ENCODE data around the gene RNU5B-1. TPM values are rescaled to one million over a fixed set of nuclear protein-coding genes. Genes with fewer than 3 reads are reported as not detected.

The RNU5B-1 gene
- total RNA-seq, 1 experiment from 2014 or later, result not detected

DNA sequence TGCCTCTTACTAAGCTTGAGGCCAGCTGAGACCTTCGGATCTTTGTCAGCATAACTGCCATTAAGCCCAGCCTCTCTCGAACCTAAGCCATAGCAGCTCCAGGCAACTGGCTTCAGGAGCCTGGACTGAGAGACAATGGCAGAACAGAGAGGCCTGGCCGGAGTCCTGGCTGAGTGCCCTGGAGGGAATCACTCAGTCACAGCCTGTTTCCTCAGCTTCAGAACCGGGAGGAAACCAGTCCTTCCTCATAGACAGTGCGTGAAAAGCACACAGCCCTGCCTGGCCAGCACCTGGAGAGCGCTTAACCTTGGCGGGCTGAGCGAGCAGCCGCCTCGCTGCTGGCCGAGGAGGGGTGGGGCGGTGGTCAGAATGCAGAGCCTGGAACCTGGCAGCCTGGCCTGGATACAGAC lies 21.6 kb downstream of the RNU5B-1 start:
- ChIA-PET CTCF (no interaction called here), POLR2A (ENCODE audit: low non-redundant PET) (interaction anchor here (0.7 to 1.1 kb wide), 2 partner anchors 32 to 62 kb away, joined by 3 to 6 read pairs; no protein-coding TSS in a partner anchor)
- H3K36me3 ChIP-seq (ENCODE audit: insufficient read depth, low read length, poor library complexity, severe bottlenecking), result no peaks in the 10 kb centered on the region
- TF ChIP-seq, protein P1, sequence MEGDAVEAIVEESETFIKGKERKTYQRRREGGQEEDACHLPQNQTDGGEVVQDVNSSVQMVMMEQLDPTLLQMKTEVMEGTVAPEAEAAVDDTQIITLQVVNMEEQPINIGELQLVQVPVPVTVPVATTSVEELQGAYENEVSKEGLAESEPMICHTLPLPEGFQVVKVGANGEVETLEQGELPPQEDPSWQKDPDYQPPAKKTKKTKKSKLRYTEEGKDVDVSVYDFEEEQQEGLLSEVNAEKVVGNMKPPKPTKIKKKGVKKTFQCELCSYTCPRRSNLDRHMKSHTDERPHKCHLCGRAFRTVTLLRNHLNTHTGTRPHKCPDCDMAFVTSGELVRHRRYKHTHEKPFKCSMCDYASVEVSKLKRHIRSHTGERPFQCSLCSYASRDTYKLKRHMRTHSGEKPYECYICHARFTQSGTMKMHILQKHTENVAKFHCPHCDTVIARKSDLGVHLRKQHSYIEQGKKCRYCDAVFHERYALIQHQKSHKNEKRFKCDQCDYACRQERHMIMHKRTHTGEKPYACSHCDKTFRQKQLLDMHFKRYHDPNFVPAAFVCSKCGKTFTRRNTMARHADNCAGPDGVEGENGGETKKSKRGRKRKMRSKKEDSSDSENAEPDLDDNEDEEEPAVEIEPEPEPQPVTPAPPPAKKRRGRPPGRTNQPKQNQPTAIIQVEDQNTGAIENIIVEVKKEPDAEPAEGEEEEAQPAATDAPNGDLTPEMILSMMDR (conservative IDR thresholded peaks at IDR 0.05; ENCODE audit: low read depth, low read length), result no peak
- no peak for TF ChIP-seq EZH2 (IDR thresholded peaks at IDR 0.05; ENCODE audit: borderline replicate concordance, low read depth, low read length, poor library complexity, severe bottlenecking)
- no peak for DNase-seq (ENCODE audit: low spot score)
- no peak overlapping the region for H3K27ac ChIP-seq (ENCODE audit: low read depth, low read length, poor library complexity, severe bottlenecking)
- H3K27me3 ChIP-seq (replicated peaks; ENCODE audit: insufficient read depth, low read depth, low read length, poor library complexity), result no peaks in the 10 kb centered on the region
- no peaks in the 10 kb centered on the region for H3K9me3 ChIP-seq (ENCODE audit: low read depth, low read length, poor library complexity, severe bottlenecking)
- BruUV-seq (replicated peaks), result no TSS peak
- no peaks in the 10 kb centered on the region for H3K4me1 ChIP-seq (ENCODE audit: insufficient read depth, low read length, poor library complexity, severe bottlenecking)
- H3K4me3 ChIP-seq (ENCODE audit: low read depth, low read length, poor library complexity, severe bottlenecking), result no peak overlapping the region
- intact Hi-C loops (cut with micrococcal nuclease; ENCODE audit: unreplicated experiment), result no loop called here

DNA sequence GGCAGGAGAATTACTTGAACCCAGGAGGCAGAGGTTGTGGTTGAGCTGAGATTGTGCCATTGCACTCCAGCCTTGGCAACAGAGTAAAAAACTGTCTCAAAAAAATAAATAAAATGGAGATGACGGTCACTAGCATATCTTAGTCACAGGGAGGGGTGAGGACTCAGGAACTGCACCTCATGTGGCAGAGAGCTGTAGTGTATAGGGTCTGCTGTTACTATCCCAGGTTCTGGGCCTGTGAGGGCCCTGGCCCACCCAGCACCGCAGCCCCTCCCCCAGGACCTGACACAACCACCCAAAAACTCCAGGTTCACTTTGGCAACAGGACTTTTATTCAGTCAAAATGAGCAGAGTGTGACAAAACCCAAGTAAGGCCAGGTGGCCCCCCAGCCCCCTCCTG lies 22.3 kb downstream of the RNU5B-1 start:
- no peaks in the 10 kb centered on the region for H3K4me1 ChIP-seq (ENCODE audit: insufficient read depth, low read length, poor library complexity, severe bottlenecking)

DNA sequence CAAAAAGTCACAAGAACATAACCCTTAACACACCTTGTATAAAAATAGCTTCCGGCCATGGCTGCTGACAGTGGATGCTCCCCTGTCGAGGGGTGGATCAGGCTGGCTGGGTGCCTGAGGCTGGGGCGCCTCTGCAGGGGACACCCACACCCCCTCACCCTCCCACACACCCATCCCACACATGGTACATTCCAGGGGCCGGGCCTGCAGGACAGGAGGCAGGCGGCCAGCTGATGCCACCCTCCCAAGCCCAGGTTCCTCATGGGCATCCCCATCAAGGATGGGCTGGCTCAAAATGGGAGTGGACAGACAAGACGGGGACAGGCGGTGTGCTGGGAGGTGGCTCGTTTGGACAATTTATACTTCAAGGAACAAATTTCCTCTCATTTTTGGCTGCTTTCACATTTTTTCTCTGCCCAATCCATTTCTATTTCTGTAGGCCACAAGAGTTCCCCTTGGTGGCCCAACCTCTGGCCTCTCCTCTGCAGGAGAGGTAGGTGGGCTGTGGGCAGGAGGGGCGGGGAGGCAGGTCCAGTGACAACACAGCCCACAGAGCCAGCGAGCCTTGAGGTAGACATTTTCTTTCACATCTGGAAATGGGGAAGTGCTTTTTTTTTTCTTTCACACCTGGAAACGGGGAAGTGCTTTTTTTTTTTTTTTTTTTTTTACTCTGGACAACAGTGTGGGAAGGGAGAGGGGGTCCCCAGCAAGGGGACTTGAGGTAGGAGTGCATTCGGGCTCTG lies 23.3 kb downstream of the RNU5B-1 start:
- ChIA-PET POLR2A (ENCODE audit: low non-redundant PET) (no interaction called here), CTCF (no interaction called here)
- no TSS peak for BruUV-seq (replicated peaks)
- H3K27ac ChIP-seq (ENCODE audit: low read depth, low read length, poor library complexity, severe bottlenecking), result no peak overlapping the region
- intact Hi-C loops (cut with micrococcal nuclease; ENCODE audit: unreplicated experiment), result no loop called here
- no peaks in the 10 kb centered on the region for H3K4me1 ChIP-seq (ENCODE audit: insufficient read depth, low read length, poor library complexity, severe bottlenecking)
- no peaks in the 10 kb centered on the region for H3K27me3 ChIP-seq (replicated peaks; ENCODE audit: insufficient read depth, low read depth, low read length, poor library complexity)
- no peaks in the 10 kb centered on the region for H3K36me3 ChIP-seq (ENCODE audit: insufficient read depth, low read length, poor library complexity, severe bottlenecking)
- no peak for DNase-seq (ENCODE audit: low spot score)
- H3K9me3 ChIP-seq (ENCODE audit: low read depth, low read length, poor library complexity, severe bottlenecking), result no peaks in the 10 kb centered on the region
- TF ChIP-seq EZH2 (IDR thresholded peaks at IDR 0.05; ENCODE audit: borderline replicate concordance, low read depth, low read length, poor library complexity, severe bottlenecking), result no peak
- TF ChIP-seq, protein P1 (conservative IDR thresholded peaks at IDR 0.05; ENCODE audit: low read depth, low read length), result no peak
- H3K4me3 ChIP-seq (ENCODE audit: low read depth, low read length, poor library complexity, severe bottlenecking), result no peak overlapping the region

More for the DNA sequence above, 22.3 kb downstream of the RNU5B-1 start:
- H3K9me3 ChIP-seq (ENCODE audit: low read depth, low read length, poor library complexity, severe bottlenecking), result no peaks in the 10 kb centered on the region
- DNase-seq (ENCODE audit: low spot score), result no peak
- no TSS peak for BruUV-seq (replicated peaks)
- H3K36me3 ChIP-seq (ENCODE audit: insufficient read depth, low read length, poor library complexity, severe bottlenecking), result no peaks in the 10 kb centered on the region
- H3K4me3 ChIP-seq (ENCODE audit: low read depth, low read length, poor library complexity, severe bottlenecking), result no peak overlapping the region
- POLR2A ChIA-PET (ENCODE audit: low non-redundant PET), result no interaction called here
- no peak overlapping the region for H3K27ac ChIP-seq (ENCODE audit: low read depth, low read length, poor library complexity, severe bottlenecking)
- CTCF ChIA-PET, result no interaction called here
- no peaks in the 10 kb centered on the region for H3K27me3 ChIP-seq (replicated peaks; ENCODE audit: insufficient read depth, low read depth, low read length, poor library complexity)
- no peak for TF ChIP-seq EZH2 (IDR thresholded peaks at IDR 0.05; ENCODE audit: borderline replicate concordance, low read depth, low read length, poor library complexity, severe bottlenecking)
- TF ChIP-seq, protein P1 (conservative IDR thresholded peaks at IDR 0.05; ENCODE audit: low read depth, low read length), result no peak
- intact Hi-C loops (cut with micrococcal nuclease; ENCODE audit: unreplicated experiment), result no loop called here
